Peyer's patch (tissue), 4 donors: ENCODE measurements around the gene TIGD3.

Source experiments
- CTCF ChIP-seq, 6 experiments: fragments of 450-650 bp in 4 of 6; fragments of 200-600 bp in 2 of 6; sonication (generic) in 1 of 6; IDR thresholded peaks; one replicate each; pipeline ENCODE4 v1.5.1; 2017 to 2019; ENCODE audit warnings: antibody characterized with exemption in 6 of 6, mild to moderate bottlenecking in 3 of 6, moderate library complexity in 1 of 6
- POLR2A ChIP-seq, 2 donors: fragments of 450-650 bp; IDR thresholded peaks; one replicate each; pipeline ENCODE4 v1.5.1; 2017; ENCODE audit warnings: antibody characterized with exemption in 2 of 2, mild to moderate bottlenecking in 2 of 2, moderate library complexity in 2 of 2

DNA sequence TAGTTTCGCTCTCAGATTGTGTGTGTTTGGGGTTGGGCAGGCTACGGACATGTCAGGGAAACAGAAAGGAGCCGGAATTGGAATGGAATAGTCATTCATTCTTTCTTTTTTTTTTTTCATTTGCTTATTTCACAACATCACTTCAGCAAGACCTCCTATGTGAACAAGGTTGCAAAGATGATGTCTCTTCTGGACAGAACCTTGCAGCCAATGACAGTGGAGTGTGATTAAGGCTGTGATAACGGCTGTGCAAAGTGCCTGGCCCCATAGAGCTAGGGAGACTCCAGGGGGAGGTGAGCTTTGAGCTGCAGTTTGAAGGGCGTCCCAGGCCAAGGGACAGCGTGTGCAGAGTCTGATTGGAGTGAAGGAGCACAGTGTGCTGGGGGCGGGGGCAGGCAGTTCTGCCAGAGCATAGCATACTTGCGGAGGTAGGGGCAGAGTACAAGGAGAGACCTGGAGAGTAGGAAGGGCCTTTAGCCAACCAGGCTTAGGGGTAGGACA, 3.4 kb downstream of the TIGD3 start:
- peak in 1 of 6 experiments; percentile 22 for TF ChIP-seq CTCF (IDR thresholded peaks at IDR 0.05)
- TF ChIP-seq POLR2A (IDR thresholded peaks at IDR 0.05): peak in 1 of 2 donors; percentile 74
